Endothelial cell of umbilical vein (primary cell): ENCODE measurements around the gene MTERF4. TPM values are rescaled to one million over a fixed set of nuclear protein-coding genes. Genes with fewer than 3 reads are reported as not detected.

ENCODE experiments used
- BruUV-seq: library from RNA; stranded (reverse); fragments of 400-500 nt; replicated peaks from 2 replicates; lab custom pipeline; 2021; lab: Mats Ljungman, UMichigan
- CTCF ChIA-PET: fragments of 300-600, 350-600 bp; sonication (Branson Sonifier 250); formaldehyde crosslinking; loops from one replicate; lab custom pipeline; 2021; ENCODE audit warnings: antibody characterized with exemption, inconsistent platforms; lab: Charles Lee
- POLR2A ChIA-PET: fragments of 300-600, 350-600 bp; sonication (Branson Sonifier 250); formaldehyde crosslinking; loops from one replicate; lab custom pipeline; 2021; ENCODE audit warnings: antibody characterized with exemption, inconsistent platforms; lab: Charles Lee
- DNase-seq: peaks from one replicate; pipeline ENCODE4 v3.0.0-alpha.2; 2011; ENCODE audit warnings: low read depth, low spot score
- FAIRE-seq: peaks from 2 replicates; lab custom pipeline; 2011; peaks lifted over from hg19 to GRCh38; lab: Jason Lieb, UNC
- H2AFZ ChIP-seq: 2 replicates; pipeline ENCODE4 v1.6.0; 2012; ENCODE audit warnings: low read depth, low read length, control low read depth, inconsistent platforms
- H3K27ac ChIP-seq: 2 replicates; pipeline ENCODE4 v1.5.1; 2011; ENCODE audit warnings: low read depth, mild to moderate bottlenecking, control low read depth, low read length, moderate library complexity; ENCODE audit not compliant: insufficient read depth
- H3K27me3 ChIP-seq, 2 experiments: 2 replicates each; pipeline versions ENCODE4 v1.6.0 to v1.6.1; 2011; ENCODE audit warnings: low read length in 2 of 2, mixed read lengths in 1 of 2; ENCODE audit not compliant: control insufficient read depth in 2 of 2, insufficient read depth in 2 of 2
- H3K36me3 ChIP-seq, 2 experiments: 2 replicates in 1 of 2; 3 replicates in 1 of 2; pipeline ENCODE4 v1.5.1; 2011; ENCODE audit warnings: low read length in 2 of 2, mild to moderate bottlenecking in 1 of 2, moderate library complexity in 1 of 2; ENCODE audit not compliant: control insufficient read depth in 2 of 2, insufficient read depth in 2 of 2; ENCODE audit errors: extremely low read depth in 1 of 2
- H3K4me1 ChIP-seq: 3 replicates; pipeline ENCODE4 v1.5.1; 2011; ENCODE audit warnings: mild to moderate bottlenecking, low read length; ENCODE audit not compliant: control insufficient read depth, insufficient read depth; ENCODE audit errors: extremely low read depth
- H3K4me2 ChIP-seq: 2 replicates; pipeline ENCODE4 v1.6.1; 2011; ENCODE audit warnings: low read length, control low read depth, mixed read lengths; ENCODE audit not compliant: insufficient read depth
- H3K4me3 ChIP-seq, 3 experiments: fragments of 200-600 bp in 1 of 3; sonication (generic), shearing (Covaris generic) in 1 of 3; replicated peaks in 1 of 3; 2 replicates each; pipeline ENCODE4 v1.5.1; 2011 to 2016; ENCODE audit warnings: control low read depth in 3 of 3, low read length in 3 of 3, mild to moderate bottlenecking in 2 of 3, inconsistent platforms in 1 of 3, low read depth in 1 of 3, moderate library complexity in 1 of 3; ENCODE audit not compliant: insufficient read depth in 1 of 3
- H3K79me2 ChIP-seq: 2 replicates; pipeline ENCODE4 v1.6.0; 2012; ENCODE audit warnings: low read length, inconsistent platforms; ENCODE audit not compliant: control insufficient read depth, insufficient read depth
- H3K9ac ChIP-seq: replicated peaks from 2 replicates; pipeline ENCODE3; 2011; ENCODE audit warnings: low read length, control low read depth; ENCODE audit not compliant: insufficient read depth; ENCODE audit errors: extremely low read depth
- H3K9me1 ChIP-seq: replicated peaks from 3 replicates; pipeline ENCODE4 v1.6.0; 2011; ENCODE audit warnings: mild to moderate bottlenecking, low read length; ENCODE audit not compliant: control insufficient read depth, insufficient read depth; ENCODE audit errors: extremely low read depth
- H3K9me3 ChIP-seq: replicated peaks from 2 replicates; pipeline ENCODE4 v1.5.1; 2012; ENCODE audit warnings: low read length, inconsistent platforms; ENCODE audit not compliant: control insufficient read depth, insufficient read depth
- H4K20me1 ChIP-seq: replicated peaks from 2 replicates; pipeline ENCODE3; 2011; ENCODE audit warnings: mild to moderate bottlenecking, low read length; ENCODE audit not compliant: control insufficient read depth, insufficient read depth; ENCODE audit errors: extremely low read depth
- JUN ChIP-seq: IDR thresholded peaks from 2 replicates; pipeline ENCODE4 v1.6.1; 2011; ENCODE audit warnings: borderline replicate concordance, low read depth; ENCODE audit not compliant: insufficient read length, insufficient read depth
- POLR2A ChIP-seq: IDR thresholded peaks from 2 replicates; pipeline ENCODE4 v1.6.1; 2012; ENCODE audit warnings: low read depth, mild to moderate bottlenecking, control low read depth, low read length
- POLR2AphosphoS5 ChIP-seq: IDR thresholded peaks from 2 replicates; pipeline ENCODE4 v1.6.1; 2012; ENCODE audit warnings: low read depth, mild to moderate bottlenecking, control low read depth, low read length, moderate library complexity; ENCODE audit not compliant: insufficient read depth
- dilution Hi-C: fragments of 300-500 bp; cut with MboI; formaldehyde crosslinking; loops from one replicate; pipeline ENCODE4 v1.15.0; 2019; ENCODE audit warnings: low sequenced_read_pairs; ENCODE audit not compliant: extremely low pct_ligation_motif_present
- intact Hi-C: fragments of 100-400 bp; cut with micrococcal nuclease; formaldehyde crosslinking; loops from one replicate; pipeline ENCODE4 v1.10.0; 2022
- polyA plus RNA-seq, 4 experiments: library from polyadenylated mRNA; depleted of rRNA in 3 of 4; stranded (reverse) in 3 of 4; unstranded in 1 of 4; fragments of >200 nt; gene quantifications; 2 replicates each; pipeline versions ENCODE4 v1.2.1 to v1.2.3, GENCODE V29; 2011 to 2012; ENCODE audit warnings: missing spikeins in 1 of 4
- total RNA-seq: library from RNA; stranded (reverse); gene quantifications from 2 replicates; pipeline ENCODE4 v1.2.3, GENCODE V29; 2021
- TF ChIP-seq, protein P1 (sequence below), 2 donors: IDR thresholded peaks; 1 replicate in 1 of 2; 2 replicates in 1 of 2; pipeline ENCODE4 v1.5.1; 2011; ENCODE audit warnings: low read length in 2 of 2, mild to moderate bottlenecking in 2 of 2, moderate library complexity in 2 of 2, control low read depth in 1 of 2, inconsistent platforms in 1 of 2, low read depth in 1 of 2; ENCODE audit not compliant: insufficient read depth in 1 of 2; ENCODE audit errors: extremely low read depth in 1 of 2
- TF ChIP-seq, protein P2 (sequence below): IDR thresholded peaks from 2 replicates; pipeline ENCODE4 v1.6.1; 2011; ENCODE audit not compliant: insufficient read depth, insufficient read length

MTERF4 gene
- total and polyA plus RNA-seq, 2 donors (not counting 3 experiments of a cell fraction or from before 2014, with no cell fraction given) = 14.7 to 27.3 TPM

- no peaks in the 10 kb centered on the region for H3K27me3 ChIP-seq
- no peak overlapping the region for H3K27ac ChIP-seq
- CTCF ChIA-PET = interaction anchor here (0.8 to 2.0 kb wide), 5 partner anchors 9 to 148 kb away, joined by 3 to 6 read pairs (median 3); no protein-coding TSS in a partner anchor
- no peaks in the 10 kb centered on the region for H3K79me2 ChIP-seq
- H3K4me3 ChIP-seq = no peak overlapping the region
- POLR2A ChIA-PET = no interaction called here
- TF ChIP-seq, protein P1, sequence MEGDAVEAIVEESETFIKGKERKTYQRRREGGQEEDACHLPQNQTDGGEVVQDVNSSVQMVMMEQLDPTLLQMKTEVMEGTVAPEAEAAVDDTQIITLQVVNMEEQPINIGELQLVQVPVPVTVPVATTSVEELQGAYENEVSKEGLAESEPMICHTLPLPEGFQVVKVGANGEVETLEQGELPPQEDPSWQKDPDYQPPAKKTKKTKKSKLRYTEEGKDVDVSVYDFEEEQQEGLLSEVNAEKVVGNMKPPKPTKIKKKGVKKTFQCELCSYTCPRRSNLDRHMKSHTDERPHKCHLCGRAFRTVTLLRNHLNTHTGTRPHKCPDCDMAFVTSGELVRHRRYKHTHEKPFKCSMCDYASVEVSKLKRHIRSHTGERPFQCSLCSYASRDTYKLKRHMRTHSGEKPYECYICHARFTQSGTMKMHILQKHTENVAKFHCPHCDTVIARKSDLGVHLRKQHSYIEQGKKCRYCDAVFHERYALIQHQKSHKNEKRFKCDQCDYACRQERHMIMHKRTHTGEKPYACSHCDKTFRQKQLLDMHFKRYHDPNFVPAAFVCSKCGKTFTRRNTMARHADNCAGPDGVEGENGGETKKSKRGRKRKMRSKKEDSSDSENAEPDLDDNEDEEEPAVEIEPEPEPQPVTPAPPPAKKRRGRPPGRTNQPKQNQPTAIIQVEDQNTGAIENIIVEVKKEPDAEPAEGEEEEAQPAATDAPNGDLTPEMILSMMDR (IDR thresholded peaks at IDR 0.05; ENCODE audit: extremely low read depth in 1 of 2, insufficient read depth in 1 of 2, low read depth in 1 of 2, low read length in 2 of 2) = no peak
- no peak for TF ChIP-seq POLR2AphosphoS5
- TF ChIP-seq POLR2A = no peak
- TF ChIP-seq, protein P2, sequence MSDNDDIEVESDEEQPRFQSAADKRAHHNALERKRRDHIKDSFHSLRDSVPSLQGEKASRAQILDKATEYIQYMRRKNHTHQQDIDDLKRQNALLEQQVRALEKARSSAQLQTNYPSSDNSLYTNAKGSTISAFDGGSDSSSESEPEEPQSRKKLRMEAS = no peak
- no peak for TF ChIP-seq JUN
- no peaks in the 10 kb centered on the region for H3K9me1 ChIP-seq
- FAIRE-seq (no peak), DNase-seq (no peak)
- intact Hi-C loops (no loop called here), dilution Hi-C loops (no loop called here)
- H4K20me1 ChIP-seq = no peaks in the 10 kb centered on the region
- no peaks in the 10 kb centered on the region for H3K4me1 ChIP-seq
- H3K4me2 ChIP-seq = no peak overlapping the region
- H3K9ac ChIP-seq = no peak overlapping the region
- no peaks in the 10 kb centered on the region for H3K36me3 ChIP-seq
- no peak overlapping the region for H2AFZ ChIP-seq
- no TSS peak for BruUV-seq
- no peaks in the 10 kb centered on the region for H3K9me3 ChIP-seq
Observed at GRCh38 chr2:241062389-241063092, 39.5 kb downstream of the MTERF4 start.
